ENCODE measurements around the gene UTRN.

The UTRN gene

GRCh38 chr6:144315226-144315980, 30.3 kb downstream of the UTRN start:
- in situ Hi-C loops (cut with MboI; ENCODE audit: low pct_unique_long_range_greater_than_20kb, low sequenced_read_pairs, unreplicated experiment) = no loop called here
- DNase-seq (ENCODE audit: low spot score) = no peak
- TF ChIP-seq, protein P1, sequence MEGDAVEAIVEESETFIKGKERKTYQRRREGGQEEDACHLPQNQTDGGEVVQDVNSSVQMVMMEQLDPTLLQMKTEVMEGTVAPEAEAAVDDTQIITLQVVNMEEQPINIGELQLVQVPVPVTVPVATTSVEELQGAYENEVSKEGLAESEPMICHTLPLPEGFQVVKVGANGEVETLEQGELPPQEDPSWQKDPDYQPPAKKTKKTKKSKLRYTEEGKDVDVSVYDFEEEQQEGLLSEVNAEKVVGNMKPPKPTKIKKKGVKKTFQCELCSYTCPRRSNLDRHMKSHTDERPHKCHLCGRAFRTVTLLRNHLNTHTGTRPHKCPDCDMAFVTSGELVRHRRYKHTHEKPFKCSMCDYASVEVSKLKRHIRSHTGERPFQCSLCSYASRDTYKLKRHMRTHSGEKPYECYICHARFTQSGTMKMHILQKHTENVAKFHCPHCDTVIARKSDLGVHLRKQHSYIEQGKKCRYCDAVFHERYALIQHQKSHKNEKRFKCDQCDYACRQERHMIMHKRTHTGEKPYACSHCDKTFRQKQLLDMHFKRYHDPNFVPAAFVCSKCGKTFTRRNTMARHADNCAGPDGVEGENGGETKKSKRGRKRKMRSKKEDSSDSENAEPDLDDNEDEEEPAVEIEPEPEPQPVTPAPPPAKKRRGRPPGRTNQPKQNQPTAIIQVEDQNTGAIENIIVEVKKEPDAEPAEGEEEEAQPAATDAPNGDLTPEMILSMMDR (IDR thresholded peaks at IDR 0.05; ENCODE audit: extremely low read depth, insufficient read depth, missing control alignments) = no peak

GRCh38 chr6:144315981-144316861, 31.1 kb downstream of the UTRN start:
- in situ Hi-C loops (cut with MboI; ENCODE audit: low pct_unique_long_range_greater_than_20kb, low sequenced_read_pairs, unreplicated experiment) = no loop called here
- no peak for DNase-seq (ENCODE audit: low spot score)
- TF ChIP-seq, protein P1 (IDR thresholded peaks at IDR 0.05; ENCODE audit: extremely low read depth, insufficient read depth, missing control alignments) = no peak

DNA sequence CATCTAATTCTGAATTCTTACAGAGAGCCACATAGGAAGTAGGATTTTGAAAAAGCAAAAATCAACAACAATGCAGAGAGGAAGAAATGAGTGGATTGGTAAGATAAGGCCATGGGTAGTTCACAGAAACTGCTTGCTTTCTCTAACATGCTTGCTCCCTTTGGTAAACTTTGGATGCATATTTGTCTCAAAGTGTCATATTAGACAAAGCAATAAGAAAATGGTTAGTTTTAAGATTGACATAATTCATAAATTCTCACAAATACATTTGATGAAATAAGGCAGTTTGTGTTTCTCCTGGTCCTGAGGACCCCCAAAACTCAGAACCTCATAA, 31.7 kb downstream of the UTRN start:
- TF ChIP-seq, protein P1 (IDR thresholded peaks at IDR 0.05; ENCODE audit: extremely low read depth, insufficient read depth, missing control alignments) = no peak
- DNase-seq (ENCODE audit: low spot score) = no peak
- in situ Hi-C loops (cut with MboI; ENCODE audit: low pct_unique_long_range_greater_than_20kb, low sequenced_read_pairs, unreplicated experiment) = no loop called here

GRCh38 chr6:144317736-144318135, 32.6 kb downstream of the UTRN start:
- in situ Hi-C loops (cut with MboI; ENCODE audit: low pct_unique_long_range_greater_than_20kb, low sequenced_read_pairs, unreplicated experiment) = no loop called here
- TF ChIP-seq, protein P1 (IDR thresholded peaks at IDR 0.05; ENCODE audit: extremely low read depth, insufficient read depth, missing control alignments) = no peak
- no peak for DNase-seq (ENCODE audit: low spot score)

GRCh38 chr6:144319211-144319610, 34.1 kb downstream of the UTRN start:
- in situ Hi-C loops (cut with MboI; ENCODE audit: low pct_unique_long_range_greater_than_20kb, low sequenced_read_pairs, unreplicated experiment) = no loop called here
- DNase-seq (ENCODE audit: low spot score) = no peak
- TF ChIP-seq, protein P1 (IDR thresholded peaks at IDR 0.05; ENCODE audit: extremely low read depth, insufficient read depth, missing control alignments) = no peak

DNA sequence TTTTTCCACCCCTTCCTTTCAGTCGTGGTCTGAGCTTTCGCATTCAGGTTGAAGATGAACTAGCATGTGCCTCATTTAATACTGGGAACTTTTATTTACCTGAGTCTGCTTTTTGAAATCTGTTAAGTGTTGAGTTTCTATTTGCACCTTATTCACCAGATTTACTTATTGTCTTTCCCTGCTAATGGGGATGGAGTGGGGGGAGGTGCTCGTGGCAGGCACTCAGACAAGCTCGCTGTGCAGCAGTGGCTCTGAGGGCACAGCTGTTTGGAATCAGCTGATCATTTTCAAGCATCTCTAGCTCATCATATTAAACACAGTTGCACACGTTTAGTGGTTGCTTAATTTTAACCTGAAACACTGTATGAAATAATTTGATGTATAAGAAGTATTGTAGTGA, 35.6 kb downstream of the UTRN start:
- no peak for DNase-seq (ENCODE audit: low spot score)
- TF ChIP-seq, protein P1 (IDR thresholded peaks at IDR 0.05; ENCODE audit: extremely low read depth, insufficient read depth, missing control alignments) = no peak
- in situ Hi-C loops (cut with MboI; ENCODE audit: low pct_unique_long_range_greater_than_20kb, low sequenced_read_pairs, unreplicated experiment) = no loop called here
